Activated T-cell treated with anti-CD3 and anti-CD28 coated beads, Interleukin-2, amount 50 U/mL, for 48 hours (primary cell): ENCODE measurements around the gene CCNQ.
"Not testable (repeated sequence)": the region's sequence is repeated elsewhere in the genome, so short reads cannot be mapped to it uniquely, and the experiment has no call there.

Source experiments
- DNase-seq, 2 experiments: peaks; one replicate each; pipeline ENCODE4 v3.0.0-alpha.2; 2020

CCNQ gene

GRCh38 chrX:153622661-153623309 is 23.8 kb upstream of the CCNQ start:
- no peak for DNase-seq

- no peak for DNase-seq
Measured at GRCh38 chrX:153621949-153622598, 23.1 kb upstream of the CCNQ start.

GRCh38 chrX:153620576-153620975 is 21.6 kb upstream of the CCNQ start:
- DNase-seq, result no peak

- DNase-seq, result no peak
Measured at GRCh38 chrX:153614818-153615217, 15.9 kb upstream of the CCNQ start.

GRCh38 chrX:153612413-153612812 is 13.5 kb upstream of the CCNQ start:
- DNase-seq, result no peak

- no peak for DNase-seq
Measured at GRCh38 chrX:153611298-153612095, 12.6 kb upstream of the CCNQ start.

- DNase-seq, result no peak
Measured at GRCh38 chrX:153610836-153611213, 11.9 kb upstream of the CCNQ start.

- peak; percentile 82 to 84 for DNase-seq
Measured at GRCh38 chrX:153609917-153610835, 11.2 kb upstream of the CCNQ start.

- no peak for DNase-seq
Measured at GRCh38 chrX:153608806-153609205, 9.9 kb upstream of the CCNQ start.

GRCh38 chrX:153608376-153608775 is 9.4 kb upstream of the CCNQ start:
- no peak for DNase-seq

GRCh38 chrX:153606503-153606902 is 7.6 kb upstream of the CCNQ start:
- DNase-seq, result no peak

- DNase-seq, result not testable (repeated sequence)
Measured at GRCh38 chrX:153604666-153605380, 5.9 kb upstream of the CCNQ start.

- no peak for DNase-seq
Measured at GRCh38 chrX:153603131-153603656, 4.3 kb upstream of the CCNQ start.

- DNase-seq, result no peak
Measured at GRCh38 chrX:153602601-153603000, 3.7 kb upstream of the CCNQ start.

- no peak for DNase-seq
Measured at GRCh38 chrX:153601511-153602110, 2.7 kb upstream of the CCNQ start.

- DNase-seq, result no peak
Measured at GRCh38 chrX:153600921-153601320, 2.0 kb upstream of the CCNQ start.

GRCh38 chrX:153600032-153600373 is 1.1 kb upstream of the CCNQ start:
- DNase-seq, result peak in 1 of 2 experiments; percentile 32

GRCh38 chrX:153599192-153600031 is 473 bp upstream of the CCNQ start:
- DNase-seq, result peak; percentile 85 to 89

- DNase-seq, result no peak
Measured at GRCh38 chrX:153596981-153597750, 1.8 kb downstream of the CCNQ start.
